Glutamatergic neuron (in vitro differentiated cells): ENCODE data around the gene PLCL1. TPM values are rescaled to one million over a fixed set of nuclear protein-coding genes. Genes with fewer than 3 reads are reported as not detected.

Experiments
- DNase-seq: peaks from one replicate; pipeline ENCODE4 v3.0.0; 2022
- H3K27ac Mint-ChIP-seq: one replicate; pipeline ENCODE4 v1.8.0; 2020; ENCODE audit warnings: mild to moderate bottlenecking, mixed read lengths, inconsistent platforms; ENCODE audit not compliant: unreplicated experiment
- H3K27me3 Mint-ChIP-seq: one replicate; pipeline ENCODE4 v1.8.0; 2020; ENCODE audit warnings: mild to moderate bottlenecking, moderate library complexity, mixed read lengths, inconsistent platforms; ENCODE audit not compliant: unreplicated experiment
- H3K36me3 Mint-ChIP-seq: one replicate; pipeline ENCODE4 v1.8.0; 2020; ENCODE audit warnings: mild to moderate bottlenecking, mixed read lengths, inconsistent platforms; ENCODE audit not compliant: unreplicated experiment
- H3K4me1 Mint-ChIP-seq: one replicate; pipeline ENCODE4 v1.8.0; 2020; ENCODE audit warnings: mild to moderate bottlenecking, low read depth, mixed read lengths, inconsistent platforms; ENCODE audit not compliant: unreplicated experiment
- H3K4me3 Mint-ChIP-seq: one replicate; pipeline ENCODE4 v1.8.0; 2020; ENCODE audit warnings: mild to moderate bottlenecking, mixed read lengths, inconsistent platforms; ENCODE audit not compliant: unreplicated experiment
- H3K9me3 Mint-ChIP-seq: one replicate; pipeline ENCODE4 v1.8.0; 2020; ENCODE audit warnings: mild to moderate bottlenecking, moderate library complexity, mixed read lengths, inconsistent platforms; ENCODE audit not compliant: unreplicated experiment
- total RNA-seq: library from RNA; stranded (reverse); fragmentation: NEBNext Ultra II Directional; extraction: Animal tissue kit (Norgen Biotek cat#: 25700); gene quantifications from one replicate; pipeline ENCODE4 v1.2.1, GENCODE V29; 2021; ENCODE audit not compliant: unreplicated experiment
- TF ChIP-seq, protein P1 (sequence below): fragments of 200-600 bp; sonication (generic); IDR thresholded peaks from one replicate; pipeline ENCODE4 v1.5.0; 2021; ENCODE audit not compliant: partially characterized antibody, unreplicated experiment

The PLCL1 gene
- total RNA-seq, 1 donor from 2014 or later, result 28.8 TPM

DNA sequence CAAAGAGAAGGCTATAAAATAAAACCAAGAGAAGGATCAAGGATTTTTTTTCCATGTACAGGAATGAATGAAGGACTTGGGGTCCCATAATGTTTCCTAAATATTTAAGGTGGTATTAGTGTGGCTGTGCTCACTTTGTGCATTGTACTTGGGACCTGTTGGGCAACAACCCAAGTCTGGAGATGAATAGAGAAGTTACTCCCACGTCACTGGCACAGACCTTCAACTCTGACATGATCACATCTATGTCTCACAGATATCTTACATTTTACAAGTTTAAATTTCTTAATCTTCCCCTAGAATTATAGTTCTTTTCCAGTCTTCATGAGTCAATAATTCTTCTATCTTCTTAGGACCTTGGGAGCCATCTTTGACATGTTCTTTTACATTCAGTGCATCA is 133.4 kb downstream of the PLCL1 start:
- Mint-ChIP-seq H3K4me1 (no peaks in the 10 kb centered on the region), H3K9me3 (no peaks in the 10 kb centered on the region), H3K27me3 (no peaks in the 10 kb centered on the region), H3K27ac (no peak overlapping the region), H3K4me3 (no peak overlapping the region), H3K36me3 (no peaks in the 10 kb centered on the region)
- no peak for DNase-seq
- TF ChIP-seq, protein P1, sequence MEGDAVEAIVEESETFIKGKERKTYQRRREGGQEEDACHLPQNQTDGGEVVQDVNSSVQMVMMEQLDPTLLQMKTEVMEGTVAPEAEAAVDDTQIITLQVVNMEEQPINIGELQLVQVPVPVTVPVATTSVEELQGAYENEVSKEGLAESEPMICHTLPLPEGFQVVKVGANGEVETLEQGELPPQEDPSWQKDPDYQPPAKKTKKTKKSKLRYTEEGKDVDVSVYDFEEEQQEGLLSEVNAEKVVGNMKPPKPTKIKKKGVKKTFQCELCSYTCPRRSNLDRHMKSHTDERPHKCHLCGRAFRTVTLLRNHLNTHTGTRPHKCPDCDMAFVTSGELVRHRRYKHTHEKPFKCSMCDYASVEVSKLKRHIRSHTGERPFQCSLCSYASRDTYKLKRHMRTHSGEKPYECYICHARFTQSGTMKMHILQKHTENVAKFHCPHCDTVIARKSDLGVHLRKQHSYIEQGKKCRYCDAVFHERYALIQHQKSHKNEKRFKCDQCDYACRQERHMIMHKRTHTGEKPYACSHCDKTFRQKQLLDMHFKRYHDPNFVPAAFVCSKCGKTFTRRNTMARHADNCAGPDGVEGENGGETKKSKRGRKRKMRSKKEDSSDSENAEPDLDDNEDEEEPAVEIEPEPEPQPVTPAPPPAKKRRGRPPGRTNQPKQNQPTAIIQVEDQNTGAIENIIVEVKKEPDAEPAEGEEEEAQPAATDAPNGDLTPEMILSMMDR, result no peak

DNA sequence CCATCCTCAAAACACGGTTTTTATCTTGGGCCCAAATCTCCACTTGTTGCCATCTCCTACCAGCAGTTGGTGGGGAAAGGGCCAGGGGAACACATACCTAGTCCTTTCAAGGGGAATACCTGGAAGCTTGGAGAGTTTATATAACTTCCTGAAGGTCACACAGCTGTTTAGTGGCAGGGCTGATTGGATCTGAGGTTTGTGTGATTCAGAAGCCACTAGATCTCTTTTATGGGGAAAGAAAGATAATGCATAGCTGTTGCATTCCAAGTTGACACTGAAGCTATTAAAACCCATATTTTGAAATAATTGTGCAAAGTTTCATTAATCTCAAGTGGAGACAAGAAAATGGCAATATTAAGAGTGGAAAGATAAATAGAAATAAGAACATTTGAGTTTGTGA is 134.2 kb downstream of the PLCL1 start:
- H3K4me1 Mint-ChIP-seq, result no peaks in the 10 kb centered on the region
- H3K4me3 Mint-ChIP-seq, result no peak overlapping the region
- H3K27me3 Mint-ChIP-seq, result no peaks in the 10 kb centered on the region
- no peak for DNase-seq
- H3K27ac Mint-ChIP-seq, result no peak overlapping the region
- no peaks in the 10 kb centered on the region for H3K36me3 Mint-ChIP-seq
- H3K9me3 Mint-ChIP-seq, result no peaks in the 10 kb centered on the region
- TF ChIP-seq, protein P1, result no peak

DNA sequence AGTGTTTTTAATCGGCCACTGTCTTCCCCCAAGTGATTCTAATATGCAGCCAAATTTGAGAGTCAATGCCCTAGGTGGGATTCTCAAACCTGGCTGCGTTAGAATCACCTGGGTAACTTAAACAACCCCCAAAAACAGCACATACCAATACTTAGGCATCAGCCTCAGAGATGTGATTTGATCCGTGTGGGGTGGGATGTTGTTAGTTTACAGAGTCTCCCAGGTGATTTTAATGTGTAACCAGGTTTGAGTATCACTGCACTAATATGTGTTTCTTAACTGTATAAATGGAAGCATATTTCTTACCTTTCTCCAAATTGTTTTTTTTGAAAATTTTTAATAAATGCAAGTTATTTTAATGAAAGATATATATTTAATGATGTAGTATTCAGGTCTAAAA is 135.4 kb downstream of the PLCL1 start:
- Mint-ChIP-seq H3K27ac (no peak overlapping the region), H3K9me3 (no peaks in the 10 kb centered on the region), H3K27me3 (no peaks in the 10 kb centered on the region), H3K4me3 (no peak overlapping the region), H3K36me3 (no peaks in the 10 kb centered on the region), H3K4me1 (peaks cover 4% of the 10 kb centered on the region)
- no peak for DNase-seq
- TF ChIP-seq, protein P1, result no peak

DNA sequence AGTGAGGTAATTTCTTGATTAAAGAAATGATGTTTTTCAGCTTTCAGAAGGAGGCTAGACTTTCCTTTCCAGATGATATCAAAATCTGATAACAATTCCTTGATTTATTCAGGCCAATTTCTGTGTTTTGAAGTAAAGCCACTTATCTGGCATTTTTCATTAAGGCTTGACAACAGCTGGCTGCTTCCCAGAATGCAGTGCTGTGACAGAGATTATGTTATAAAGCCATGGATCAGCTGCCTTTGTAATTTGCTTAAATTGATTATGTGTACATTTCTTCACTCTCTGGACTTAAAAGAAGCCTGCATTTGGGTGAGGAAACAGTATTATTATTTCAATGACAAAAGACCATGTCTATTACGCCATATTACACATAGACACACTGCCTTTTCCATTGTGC is 136.0 kb downstream of the PLCL1 start:
- H3K4me1 Mint-ChIP-seq, result peaks cover 4% of the 10 kb centered on the region
- H3K27ac Mint-ChIP-seq, result no peak overlapping the region
- DNase-seq, result no peak
- TF ChIP-seq, protein P1, result no peak
- H3K9me3 Mint-ChIP-seq, result no peaks in the 10 kb centered on the region
- H3K36me3 Mint-ChIP-seq, result no peaks in the 10 kb centered on the region
- H3K27me3 Mint-ChIP-seq, result no peaks in the 10 kb centered on the region
- H3K4me3 Mint-ChIP-seq, result no peak overlapping the region

DNA sequence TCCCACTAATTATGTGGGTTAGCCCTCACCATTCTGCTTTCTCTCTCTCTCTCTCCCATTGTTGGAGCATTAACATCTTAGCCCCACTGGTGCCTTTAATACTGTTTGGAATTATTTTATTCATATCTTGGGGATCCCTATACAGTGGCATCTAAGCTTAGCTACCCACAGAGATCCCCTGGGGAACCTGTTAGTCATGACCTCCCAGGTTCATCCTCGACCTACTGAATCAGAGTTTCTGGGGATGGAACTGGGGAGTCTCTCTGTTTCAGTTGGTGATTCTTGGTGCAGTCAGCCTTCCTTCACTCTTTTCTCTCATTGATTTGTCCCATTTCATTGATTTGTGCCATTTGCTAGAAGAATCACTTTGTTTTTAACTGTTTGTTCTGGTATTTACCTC is 137.3 kb downstream of the PLCL1 start:
- Mint-ChIP-seq H3K4me3 (no peak overlapping the region), H3K27me3 (no peaks in the 10 kb centered on the region), H3K9me3 (no peaks in the 10 kb centered on the region), H3K36me3 (no peaks in the 10 kb centered on the region), H3K4me1 (peaks cover 4% of the 10 kb centered on the region), H3K27ac (no peak overlapping the region)
- no peak for DNase-seq
- TF ChIP-seq, protein P1, result no peak
